GM18909 (cell line): ENCODE results near the gene TOX2.

ENCODE experiments used
- ATAC-seq: cut with Tn5 transposase; IDR thresholded peaks from one replicate; pipeline ENCODE4 v1.9.1; 2021; ENCODE audit warnings: mild to moderate bottlenecking; ENCODE audit not compliant: unreplicated experiment, poor library complexity

Gene TOX2

GRCh38 chr20:44087051-44087856 is 172.6 kb downstream of the TOX2 start:
- ATAC-seq, result no peak

DNA sequence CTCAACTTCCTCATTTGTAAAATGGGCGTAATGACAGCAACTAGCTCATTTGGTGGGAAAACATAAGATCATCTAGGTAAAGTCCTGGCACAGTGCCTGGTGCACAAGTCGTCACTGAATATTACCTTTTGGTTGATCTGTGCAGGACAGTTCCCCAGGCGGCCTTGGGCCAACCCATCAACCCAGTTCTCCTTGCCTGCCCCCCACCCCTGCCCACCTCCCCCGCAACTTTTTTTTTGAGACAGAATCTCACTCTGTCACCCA is 173.1 kb downstream of the TOX2 start:
- no peak for ATAC-seq

DNA sequence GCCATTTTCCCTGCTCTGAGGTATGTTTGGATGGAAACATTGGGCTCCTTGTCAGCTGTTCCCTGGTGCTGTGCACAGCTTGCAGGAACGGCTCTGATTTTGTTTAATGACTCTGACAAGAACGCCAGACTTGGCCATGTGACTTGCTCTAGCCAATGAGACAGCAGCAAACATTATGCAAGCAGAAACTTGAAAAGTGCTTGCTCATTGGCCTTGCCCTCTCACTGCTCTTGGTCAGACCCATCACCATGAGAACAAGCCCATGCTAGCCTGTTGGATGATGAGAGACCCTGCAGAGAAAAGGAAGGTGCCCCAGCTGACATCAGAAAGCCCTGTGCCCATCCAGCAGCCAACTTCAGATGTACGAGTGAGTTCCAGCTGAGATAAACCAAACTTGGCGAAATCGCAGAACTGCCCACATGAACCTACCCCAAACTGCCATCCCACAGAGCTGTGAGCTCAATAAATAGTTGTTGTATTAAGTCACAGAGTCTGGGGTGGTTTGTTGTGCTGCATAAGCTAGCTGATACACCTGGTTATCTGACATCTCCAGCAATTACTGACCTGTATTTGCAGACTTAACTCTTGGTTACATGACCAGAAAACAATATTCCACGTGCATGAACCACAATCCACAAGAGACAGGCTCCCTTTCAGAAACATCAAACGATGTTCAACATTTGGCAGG is 175.5 kb downstream of the TOX2 start:
- peak; percentile 53 for ATAC-seq

DNA sequence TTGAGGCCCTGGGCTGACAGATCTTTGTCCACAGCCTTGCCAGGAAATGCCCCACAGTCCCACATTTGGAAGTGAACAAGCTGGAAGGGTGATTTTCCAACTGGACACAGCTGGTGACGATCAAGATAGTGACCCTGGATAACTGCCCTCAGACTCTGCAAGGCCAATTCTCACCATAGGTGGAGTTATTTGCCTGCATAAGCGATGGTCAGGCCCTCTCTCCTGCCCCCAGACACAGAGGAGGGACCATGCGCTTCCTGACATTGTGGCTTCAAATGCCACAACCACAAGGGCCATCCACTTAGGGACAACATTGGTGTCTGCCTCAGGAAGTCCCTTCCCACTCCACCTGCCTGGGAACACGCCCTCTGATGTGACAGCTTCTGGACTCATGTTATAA is 176.4 kb downstream of the TOX2 start:
- ATAC-seq, result no peak

DNA sequence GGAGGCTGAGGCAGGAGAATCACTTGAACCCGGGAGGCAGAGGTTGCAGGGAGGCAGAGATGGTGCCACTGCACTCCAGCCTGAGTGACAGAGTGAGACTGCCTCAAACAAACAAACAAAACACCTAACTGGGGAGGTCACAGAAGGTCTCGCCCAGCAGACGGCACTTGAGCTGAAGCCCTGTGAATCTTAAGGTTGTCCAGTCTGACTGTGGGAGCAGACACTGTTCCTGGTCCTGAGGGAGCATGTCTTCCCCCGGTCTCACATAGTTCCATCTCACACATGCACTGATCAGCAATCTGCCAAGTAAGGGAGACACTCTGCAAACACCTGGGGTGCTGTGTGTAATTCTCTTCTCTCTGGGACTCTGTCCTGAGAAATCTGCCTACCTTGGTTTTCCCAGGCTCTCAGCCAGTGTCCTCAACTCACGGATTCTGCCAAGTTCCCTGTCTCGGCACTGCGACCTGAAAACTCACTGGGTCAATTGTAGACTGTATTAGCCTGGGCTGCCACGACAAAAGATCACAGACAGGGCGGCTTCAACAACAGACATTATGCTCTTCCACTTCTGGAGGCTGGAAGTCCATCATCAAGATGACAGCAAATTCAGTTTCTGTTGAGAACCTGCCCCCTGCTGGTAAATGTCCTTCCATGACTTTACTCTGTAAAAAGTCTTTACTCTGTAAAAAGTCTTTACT is 178.0 kb downstream of the TOX2 start:
- no peak for ATAC-seq

DNA sequence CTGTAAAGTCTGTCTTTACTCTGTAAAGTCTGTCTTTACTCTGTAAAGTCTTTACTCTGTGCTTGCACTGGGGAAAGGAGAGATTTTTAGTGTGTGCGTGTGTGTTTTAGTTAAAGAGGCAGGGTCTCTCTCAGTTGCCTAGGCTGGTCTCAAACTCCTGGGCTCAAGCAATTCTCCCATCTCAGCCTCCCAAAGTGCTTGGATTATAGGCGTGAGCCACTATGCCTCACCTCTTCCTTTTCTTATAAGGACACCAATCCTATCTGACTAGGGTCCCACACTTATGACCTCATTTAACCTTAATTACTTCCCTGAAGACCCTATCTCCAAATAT is 178.6 kb downstream of the TOX2 start:
- no peak for ATAC-seq

- ATAC-seq, result no peak
These were observed 181.2 kb downstream of the TOX2 start for GRCh38 chr20:44095831-44096230.

DNA sequence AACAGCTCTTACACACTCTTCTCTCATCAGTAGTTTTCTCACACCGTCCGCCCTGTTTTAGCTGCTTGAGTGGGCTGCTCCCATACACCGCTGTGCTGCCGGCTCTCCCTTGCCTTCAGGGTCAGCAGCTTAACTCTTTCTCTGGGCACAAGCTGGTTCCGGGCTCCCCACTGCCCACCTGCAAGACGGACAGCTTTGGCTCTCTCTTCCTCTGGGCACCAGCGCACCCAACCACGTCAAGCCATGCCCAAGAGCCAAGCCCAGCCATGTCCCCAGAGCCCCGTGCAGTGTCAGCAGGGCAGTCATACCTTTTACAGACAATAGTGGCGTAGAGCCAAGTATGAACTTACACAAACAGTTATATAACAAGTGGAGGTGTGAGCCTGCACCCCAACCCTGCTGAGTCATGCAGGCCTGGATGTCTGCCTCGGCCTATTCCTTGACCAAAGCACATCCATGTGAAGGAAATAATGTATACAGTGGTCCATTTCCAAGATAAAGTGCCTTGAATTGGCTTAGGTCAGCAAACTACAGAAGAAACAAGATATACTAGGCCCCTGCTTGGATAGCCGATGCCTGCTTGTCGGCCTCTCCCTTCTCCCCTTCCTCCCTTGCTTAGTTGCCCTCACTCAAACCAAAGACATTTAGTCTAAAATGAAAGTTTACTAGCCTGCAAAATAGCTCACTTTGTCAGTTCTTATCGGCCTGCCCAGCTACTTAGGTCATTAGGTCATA is 183.0 kb downstream of the TOX2 start:
- ATAC-seq, result no peak

DNA sequence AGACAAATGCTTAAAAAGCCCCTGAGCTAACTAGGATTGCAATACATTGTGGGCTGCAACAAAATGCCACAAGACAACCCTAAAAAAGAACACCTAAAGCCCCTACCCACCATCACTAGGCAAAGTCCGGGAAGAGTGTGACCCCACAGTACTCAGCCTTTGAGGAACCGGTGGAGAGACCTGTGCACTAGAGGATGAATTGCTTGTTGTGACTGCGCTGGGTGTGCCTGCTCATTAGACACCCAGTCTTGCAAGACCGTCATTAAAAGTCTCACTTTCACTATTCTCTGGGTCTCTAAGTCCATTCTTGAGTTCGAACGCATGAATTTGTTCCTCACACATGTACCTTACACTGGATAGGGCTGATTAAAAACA is 183.6 kb downstream of the TOX2 start:
- no peak for ATAC-seq

- ATAC-seq, result no peak
These were observed 184.0 kb downstream of the TOX2 start for GRCh38 chr20:44098657-44099056.

GRCh38 chr20:44099832-44100231 is 185.2 kb downstream of the TOX2 start:
- no peak for ATAC-seq

GRCh38 chr20:44102582-44102981 is 187.9 kb downstream of the TOX2 start:
- ATAC-seq, result no peak

DNA sequence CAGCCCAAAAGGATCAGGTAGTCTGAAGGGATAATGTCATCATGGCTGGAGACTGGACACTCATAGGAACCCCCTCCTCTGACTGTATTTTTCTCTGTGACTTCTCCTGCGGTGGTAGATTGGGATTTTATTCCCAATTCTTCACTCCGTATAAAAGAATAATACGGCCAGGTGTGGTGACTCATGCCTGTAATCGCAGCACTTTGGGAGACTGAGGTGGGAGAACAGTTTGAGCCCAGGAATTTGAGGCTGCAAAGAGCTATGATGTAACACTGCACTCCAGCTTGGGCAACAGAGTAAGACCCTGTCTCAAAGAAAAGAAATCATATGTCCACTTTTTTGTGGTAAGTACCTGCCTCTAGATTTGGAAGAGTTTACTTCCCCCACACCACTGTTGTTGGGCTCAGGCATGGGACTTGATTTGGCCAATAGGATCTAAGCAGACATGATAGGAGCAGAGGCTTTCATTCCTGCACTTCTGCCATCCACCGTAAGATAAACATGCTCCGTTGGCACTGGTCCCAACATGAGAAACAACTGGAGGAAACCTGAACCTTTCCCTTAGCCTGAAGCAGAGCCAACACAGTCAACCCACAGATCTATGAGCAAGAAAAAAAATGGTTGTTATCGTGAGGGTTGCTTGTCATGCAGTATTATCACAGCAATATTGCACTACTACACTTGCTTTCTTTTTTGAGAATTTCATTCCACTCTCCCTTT is 190.3 kb downstream of the TOX2 start:
- no peak for ATAC-seq

DNA sequence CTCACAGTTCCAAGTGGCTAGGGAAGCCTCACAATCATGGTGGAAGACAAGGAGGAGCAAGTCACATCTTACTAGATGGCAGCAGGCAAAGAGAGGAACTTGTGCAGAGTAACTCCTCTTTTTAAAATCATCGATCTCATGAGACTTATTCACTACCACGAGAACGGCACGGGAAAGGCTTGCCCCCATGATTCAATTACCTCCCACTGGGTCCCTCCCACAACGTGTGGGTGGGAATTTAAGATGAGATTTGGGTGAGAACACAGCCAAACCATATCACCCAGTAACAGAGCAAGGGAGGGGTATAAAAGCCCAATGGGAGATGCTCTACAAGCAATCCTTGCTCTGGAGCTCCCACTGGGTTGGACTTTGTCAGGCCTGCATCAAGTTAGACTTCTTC is 192.0 kb downstream of the TOX2 start:
- ATAC-seq, result no peak

DNA sequence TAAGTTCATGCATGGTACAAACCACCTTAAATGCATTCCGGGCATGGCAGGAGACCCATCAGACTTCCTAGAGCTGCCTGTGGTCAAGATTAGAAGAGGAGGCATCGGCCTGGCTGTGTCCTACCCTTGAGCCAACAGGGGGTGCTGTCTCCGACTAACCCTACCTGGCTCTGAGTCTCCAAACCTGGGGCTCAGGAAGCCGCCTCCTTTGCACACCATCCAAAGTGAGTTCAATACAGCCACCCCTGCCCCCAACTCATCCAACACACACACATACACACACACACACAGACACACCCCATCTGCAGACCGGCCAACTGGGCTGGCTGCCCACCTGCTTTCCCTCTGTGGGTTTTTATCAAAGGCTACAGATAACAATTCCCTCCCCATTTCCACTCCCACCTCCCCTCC is 195.3 kb downstream of the TOX2 start:
- ATAC-seq, result no peak

- no peak for ATAC-seq
These were observed 196.3 kb downstream of the TOX2 start for GRCh38 chr20:44110816-44111568.

GRCh38 chr20:44111712-44112335 is 197.2 kb downstream of the TOX2 start:
- no peak for ATAC-seq

DNA sequence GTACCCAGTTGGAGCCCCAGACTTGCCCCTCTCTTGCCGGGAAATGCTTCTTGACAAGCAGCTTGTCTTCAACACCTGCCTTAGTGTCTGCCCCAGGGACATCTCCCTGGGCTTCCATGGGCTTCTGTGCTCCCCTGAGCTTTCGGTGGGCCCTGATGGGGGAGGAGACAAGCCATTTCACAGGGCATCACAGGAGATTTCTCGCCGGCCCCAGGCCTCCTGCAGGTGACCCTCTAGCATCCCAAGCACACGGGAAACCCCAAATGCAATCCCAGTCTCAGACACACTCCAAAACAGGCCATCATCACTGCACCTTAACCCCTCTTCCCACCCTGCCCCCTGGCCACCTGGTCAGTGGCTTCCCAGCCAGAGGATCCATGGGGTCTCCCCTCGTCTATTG is 197.8 kb downstream of the TOX2 start:
- ATAC-seq, result no peak

DNA sequence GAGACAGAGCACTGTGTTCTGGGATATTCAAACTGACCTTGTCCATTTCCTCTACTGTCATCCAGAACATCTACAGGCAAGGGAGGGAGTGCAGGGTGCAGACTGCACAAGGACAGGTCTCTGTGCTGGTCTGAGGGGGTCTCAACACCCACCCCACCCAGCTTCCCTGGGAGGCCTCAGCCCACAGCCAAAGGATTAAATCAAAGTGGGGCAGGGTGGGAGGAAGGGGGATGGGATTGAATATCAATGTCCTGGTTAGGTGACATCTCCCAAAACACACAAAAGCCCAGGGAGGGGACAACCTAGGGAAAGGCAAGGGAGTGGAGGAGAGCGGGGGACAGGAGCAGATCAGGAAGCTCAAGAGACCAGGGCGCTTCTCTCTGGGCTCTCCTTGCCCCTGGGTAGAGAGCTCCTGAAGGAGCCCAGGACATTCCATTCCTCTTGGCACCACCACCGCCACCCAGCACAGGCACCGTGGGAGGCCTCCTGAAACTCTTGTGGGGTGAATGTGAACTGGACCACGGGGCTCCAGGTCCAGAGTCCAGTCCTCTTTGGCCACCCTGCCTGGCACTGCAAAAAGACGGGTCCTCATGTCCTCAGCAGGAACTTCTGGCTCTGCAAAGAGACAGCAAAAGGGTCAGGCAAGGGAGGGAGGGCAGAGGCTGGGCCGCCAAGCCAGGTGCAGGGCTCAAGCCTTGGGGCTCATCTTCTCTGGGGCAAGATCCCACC is 198.4 kb downstream of the TOX2 start:
- ATAC-seq, result no peak
